ENCODE measurements around the gene HSD17B3.
A peak's percentile ranks its signal among the peaks of the same experiment; 100 is the strongest.
"Not testable (repeated sequence)": the region's sequence is repeated elsewhere in the genome, so short reads cannot be mapped to it uniquely, and the experiment has no call there.

Gene HSD17B3

GRCh38 chr9:96193236-96193755 is 108.7 kb downstream of the HSD17B3 start:
- DNase-seq (ENCODE audit: low spot score), result no peak

GRCh38 chr9:96192710-96193109 is 109.3 kb downstream of the HSD17B3 start:
- no peak for DNase-seq (ENCODE audit: low spot score)

GRCh38 chr9:96189995-96190394 is 112.0 kb downstream of the HSD17B3 start:
- no peak for DNase-seq (ENCODE audit: low spot score)

- DNase-seq (ENCODE audit: low spot score), result not testable (repeated sequence)
Measured at GRCh38 chr9:96189581-96189980, 112.4 kb downstream of the HSD17B3 start.

- DNase-seq (ENCODE audit: low spot score), result no peak
Measured at GRCh38 chr9:96188571-96188970, 113.4 kb downstream of the HSD17B3 start.

GRCh38 chr9:96187151-96187555 is 114.8 kb downstream of the HSD17B3 start:
- DNase-seq (ENCODE audit: low spot score), result peak; percentile 33

GRCh38 chr9:96186591-96187011 is 115.4 kb downstream of the HSD17B3 start:
- no peak for DNase-seq (ENCODE audit: low spot score)

GRCh38 chr9:96185518-96186156 is 116.3 kb downstream of the HSD17B3 start:
- DNase-seq (ENCODE audit: low spot score), result no peak

Measured in Ammon's horn (tissue), 1 donor.